C4-2B (cell line): ENCODE measurements around the gene PALLD.

Experiments
- H3K27ac ChIP-seq: fragments of 450-650 bp; 2 replicates; pipeline ENCODE4 v1.5.1; 2017
- ZFX ChIP-seq: fragments of 450-650 bp; IDR thresholded peaks from 2 replicates; pipeline ENCODE4 v1.6.1; 2017
- TF ChIP-seq, protein P1 (sequence below): fragments of 450-650 bp; conservative IDR thresholded peaks from 2 replicates; pipeline ENCODE4 v1.5.1; 2017; ENCODE audit warnings: mild to moderate bottlenecking

Gene PALLD

DNA sequence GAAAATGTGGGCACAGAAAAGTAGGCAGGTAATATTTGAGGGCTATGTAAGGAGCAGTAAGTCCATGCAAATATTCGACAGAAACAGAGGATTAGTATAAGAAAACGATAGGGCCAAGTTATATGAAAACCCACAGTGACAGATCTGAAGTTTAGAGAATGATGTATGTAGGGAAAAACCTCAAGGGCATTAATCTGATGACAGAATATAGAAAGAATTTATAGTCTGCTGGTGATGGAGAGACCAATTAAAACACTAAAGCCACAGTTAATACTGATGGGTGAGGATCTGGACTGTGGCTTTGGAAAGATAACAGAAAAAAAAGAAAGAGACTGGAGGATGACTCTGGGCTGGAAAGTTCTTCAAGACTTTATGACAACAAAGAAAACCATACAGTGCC lies 169.7 kb downstream of the PALLD start:
- H3K27ac ChIP-seq: no peak overlapping the region
- TF ChIP-seq, protein P1, sequence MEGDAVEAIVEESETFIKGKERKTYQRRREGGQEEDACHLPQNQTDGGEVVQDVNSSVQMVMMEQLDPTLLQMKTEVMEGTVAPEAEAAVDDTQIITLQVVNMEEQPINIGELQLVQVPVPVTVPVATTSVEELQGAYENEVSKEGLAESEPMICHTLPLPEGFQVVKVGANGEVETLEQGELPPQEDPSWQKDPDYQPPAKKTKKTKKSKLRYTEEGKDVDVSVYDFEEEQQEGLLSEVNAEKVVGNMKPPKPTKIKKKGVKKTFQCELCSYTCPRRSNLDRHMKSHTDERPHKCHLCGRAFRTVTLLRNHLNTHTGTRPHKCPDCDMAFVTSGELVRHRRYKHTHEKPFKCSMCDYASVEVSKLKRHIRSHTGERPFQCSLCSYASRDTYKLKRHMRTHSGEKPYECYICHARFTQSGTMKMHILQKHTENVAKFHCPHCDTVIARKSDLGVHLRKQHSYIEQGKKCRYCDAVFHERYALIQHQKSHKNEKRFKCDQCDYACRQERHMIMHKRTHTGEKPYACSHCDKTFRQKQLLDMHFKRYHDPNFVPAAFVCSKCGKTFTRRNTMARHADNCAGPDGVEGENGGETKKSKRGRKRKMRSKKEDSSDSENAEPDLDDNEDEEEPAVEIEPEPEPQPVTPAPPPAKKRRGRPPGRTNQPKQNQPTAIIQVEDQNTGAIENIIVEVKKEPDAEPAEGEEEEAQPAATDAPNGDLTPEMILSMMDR: no peak
- no peak for TF ChIP-seq ZFX

DNA sequence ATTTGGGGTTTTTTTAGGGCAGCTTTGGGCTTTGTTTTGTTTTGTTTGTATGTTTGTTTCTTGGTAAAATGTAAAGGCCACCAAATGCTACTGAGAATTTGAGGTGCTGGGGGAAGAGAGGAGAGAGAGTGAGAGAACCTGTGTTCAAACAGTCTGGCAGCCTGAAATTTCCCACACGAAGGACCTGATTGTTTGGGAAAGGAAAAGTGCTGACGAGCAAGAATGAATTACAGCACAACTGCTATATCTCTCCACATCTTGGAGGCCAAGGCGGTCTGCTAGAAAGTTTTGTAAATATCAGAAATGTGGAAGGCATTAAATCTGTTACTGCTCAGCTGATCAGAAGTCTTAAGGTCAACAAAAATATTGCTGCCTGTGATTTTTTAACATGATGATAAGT lies 170.5 kb downstream of the PALLD start:
- no peak for TF ChIP-seq ZFX
- TF ChIP-seq, protein P1: no peak
- H3K27ac ChIP-seq: no peak overlapping the region

DNA sequence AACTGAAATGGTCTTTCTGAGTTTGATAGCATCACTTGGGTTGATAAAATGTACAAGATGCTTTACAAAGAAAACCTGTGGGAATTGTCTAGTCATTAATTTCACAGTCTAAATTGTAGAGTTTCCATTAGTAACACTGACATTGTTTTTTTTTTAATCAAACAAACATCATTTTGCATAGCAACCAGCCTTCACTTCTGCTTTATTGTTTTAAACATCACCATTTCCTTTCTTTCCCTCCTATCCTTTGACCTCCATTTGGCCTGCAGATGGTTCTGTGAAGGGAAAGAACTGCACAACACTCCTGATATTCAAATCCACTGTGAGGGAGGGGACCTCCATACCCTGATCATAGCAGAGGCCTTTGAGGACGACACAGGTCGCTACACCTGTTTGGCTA lies 171.1 kb downstream of the PALLD start:
- TF ChIP-seq, protein P1: no peak
- TF ChIP-seq ZFX: no peak
- no peak overlapping the region for H3K27ac ChIP-seq

DNA sequence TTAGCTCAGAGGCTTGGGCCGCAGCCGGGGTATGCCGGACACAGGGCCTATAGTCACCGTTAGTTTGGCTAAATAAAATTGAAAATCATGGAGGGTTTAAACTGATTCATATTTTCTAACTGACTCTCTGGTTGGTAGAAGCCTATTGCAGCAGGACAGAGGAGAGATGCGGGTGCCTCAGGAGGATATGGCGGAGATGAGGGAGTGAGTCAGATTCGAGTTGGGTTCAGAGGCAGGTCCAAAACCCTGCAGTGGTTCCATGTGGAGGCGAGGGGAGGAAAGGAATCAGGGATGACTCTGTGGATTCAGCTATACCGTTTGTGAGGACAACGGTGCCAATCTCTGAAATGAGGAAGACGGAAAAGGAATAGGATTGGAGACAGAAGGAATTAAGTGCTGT lies 176.6 kb downstream of the PALLD start:
- no peak overlapping the region for H3K27ac ChIP-seq

DNA sequence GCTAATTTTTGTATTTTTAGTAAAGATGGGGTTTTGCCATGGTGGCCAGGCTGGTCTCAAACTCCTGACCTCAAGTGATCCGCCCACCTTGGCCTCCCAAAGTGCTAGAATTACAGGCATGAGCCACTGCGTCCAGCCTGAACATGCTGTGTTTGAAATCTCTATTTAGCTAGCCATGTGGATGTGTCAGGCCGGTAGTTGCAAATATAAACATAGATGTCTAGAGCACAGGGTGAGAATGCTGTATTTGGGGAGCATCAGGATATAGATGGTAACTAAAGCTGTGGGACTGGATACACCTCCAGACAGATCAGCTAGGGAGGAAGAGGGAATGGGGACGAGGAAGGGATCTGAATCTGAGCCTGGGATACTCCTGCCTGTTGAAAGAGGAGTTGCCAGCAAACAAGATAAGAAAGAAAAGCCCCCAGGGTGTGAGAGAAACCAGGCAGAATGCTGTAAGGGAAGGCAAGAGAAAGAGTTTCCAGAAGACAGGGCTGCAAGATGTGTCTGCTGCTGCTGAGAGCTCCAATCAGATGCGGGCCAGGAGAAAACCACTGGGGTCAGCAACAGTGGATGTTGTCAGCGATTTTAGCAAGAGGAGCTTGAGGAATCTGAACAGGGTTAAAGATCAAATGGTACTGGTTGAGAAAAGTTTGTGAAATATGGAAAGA lies 177.4 kb downstream of the PALLD start:
- no peak overlapping the region for H3K27ac ChIP-seq
- no peak for TF ChIP-seq ZFX

More for the DNA sequence above, 176.6 kb downstream of the PALLD start:
- TF ChIP-seq, protein P1: no peak
- no peak for TF ChIP-seq ZFX

DNA sequence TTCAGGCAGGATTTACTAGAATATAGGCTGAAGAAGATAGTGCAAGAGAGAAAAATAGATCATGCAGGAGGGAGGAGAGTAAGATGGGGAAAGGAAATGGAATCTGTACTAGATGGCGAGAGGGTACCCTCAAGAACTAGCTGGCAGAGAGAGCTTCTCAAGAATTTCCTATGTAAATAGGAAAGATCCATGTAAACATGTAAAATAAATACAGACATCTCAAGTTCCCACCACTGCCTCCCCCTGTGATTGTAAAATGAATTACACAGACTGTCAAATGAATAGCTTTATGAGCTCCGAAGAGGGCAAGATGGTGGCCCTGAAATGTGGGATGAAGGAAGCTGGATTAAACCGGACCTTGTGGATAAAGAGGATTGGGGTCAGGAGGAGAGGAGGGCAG lies 178.0 kb downstream of the PALLD start:
- TF ChIP-seq, protein P1: no peak; the same call in 1 of the 2 replicates
- no peak for TF ChIP-seq ZFX
- peak overlapping the region; percentile 41; the same call in 1 of the 2 replicates for H3K27ac ChIP-seq

DNA sequence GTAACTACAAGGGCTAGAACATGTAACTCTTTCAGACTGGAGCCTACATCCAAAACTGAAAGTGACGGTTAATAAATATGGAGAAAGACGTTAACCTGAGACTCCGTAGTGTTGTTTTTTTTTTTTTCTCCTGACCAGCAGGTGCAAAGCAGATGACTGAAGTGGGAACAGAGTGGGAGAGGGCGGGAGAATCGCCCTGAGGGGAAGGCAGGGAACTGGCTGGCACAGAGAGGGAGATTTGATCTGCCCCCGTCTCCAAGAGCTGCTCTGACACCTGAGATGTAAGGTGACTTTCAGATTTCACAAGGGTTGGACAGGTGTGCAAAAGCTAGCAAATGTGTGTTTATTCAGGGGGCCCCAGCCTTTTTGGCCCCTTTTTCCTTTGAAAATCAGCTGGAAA lies 180.2 kb downstream of the PALLD start:
- H3K27ac ChIP-seq: no peak overlapping the region
- no peak for TF ChIP-seq ZFX
- TF ChIP-seq, protein P1: no peak

DNA sequence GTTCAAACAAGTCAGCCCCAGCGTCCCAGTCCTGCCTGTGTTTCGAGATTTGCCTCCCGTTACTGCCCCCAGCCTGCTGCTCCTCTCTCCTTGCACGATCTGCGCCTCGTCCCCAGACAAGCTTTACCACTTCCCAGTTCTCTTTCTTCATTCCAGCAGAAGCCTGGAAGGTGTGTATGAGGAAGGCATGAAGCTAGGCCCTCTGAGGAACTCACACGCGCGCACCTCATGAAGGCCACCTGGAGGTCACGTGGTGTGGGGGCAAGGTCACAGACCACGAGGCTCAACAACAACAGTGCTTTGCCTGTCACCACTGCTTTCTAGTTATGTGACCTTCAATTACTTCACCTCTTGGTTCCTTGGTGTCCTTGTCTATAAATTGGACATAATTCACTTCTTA lies 181.0 kb downstream of the PALLD start:
- TF ChIP-seq, protein P1: no peak
- TF ChIP-seq ZFX: no peak

More for the DNA sequence above, 181.0 kb downstream of the PALLD start:
- H3K27ac ChIP-seq: no peak overlapping the region
